NB4 (cell line): ENCODE measurements around the gene ARGFX.
"Not testable (repeated sequence)": the region's sequence is repeated elsewhere in the genome, so short reads cannot be mapped to it uniquely, and the experiment has no call there.

Experiments used
- DNase-seq: peaks from one replicate; pipeline ENCODE4 v3.0.0; 2010; ENCODE audit warnings: low read depth
- H3K4me3 ChIP-seq: one replicate; pipeline ENCODE4 v1.5.1; 2011; ENCODE audit warnings: mild to moderate bottlenecking, low read depth, low read length, moderate library complexity
- MYC ChIP-seq: IDR thresholded peaks from 2 replicates; pipeline ENCODE4 v1.6.1; 2011; ENCODE audit warnings: low read depth, low read length
- POLR2A ChIP-seq: IDR thresholded peaks from 2 replicates; pipeline ENCODE4 v1.6.1; 2011; ENCODE audit warnings: mild to moderate bottlenecking; ENCODE audit not compliant: insufficient read length; ENCODE audit errors: extremely low read depth
- TF ChIP-seq, protein P1 (sequence below): IDR thresholded peaks from 2 replicates; pipeline ENCODE4 v1.6.1; 2011; ENCODE audit warnings: low read depth, low read length
- TF ChIP-seq, protein P2 (sequence below): IDR thresholded peaks from one replicate; pipeline ENCODE4 v1.5.1; 2012; ENCODE audit warnings: low read depth, low read length

The ARGFX gene

DNA sequence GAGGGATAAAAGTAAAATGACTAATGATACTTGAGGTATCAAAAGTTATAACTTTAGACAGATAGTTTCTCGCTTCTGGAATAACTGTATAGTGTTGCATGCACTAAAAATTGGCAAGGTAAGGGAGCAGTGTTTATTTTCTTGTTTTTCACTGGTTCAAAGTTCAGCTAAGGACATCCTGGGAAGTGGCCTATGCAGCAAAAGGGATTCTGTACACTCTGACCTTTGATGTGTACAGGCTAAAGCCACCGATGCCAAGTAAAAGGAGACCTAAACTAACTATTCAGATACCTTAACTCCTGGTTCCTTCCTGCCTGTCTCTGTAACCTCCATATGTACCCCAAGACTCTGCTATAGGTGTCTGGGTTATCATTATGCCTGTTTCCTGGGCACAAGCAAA is 27.1 kb downstream of the ARGFX start:
- TF ChIP-seq, protein P1, sequence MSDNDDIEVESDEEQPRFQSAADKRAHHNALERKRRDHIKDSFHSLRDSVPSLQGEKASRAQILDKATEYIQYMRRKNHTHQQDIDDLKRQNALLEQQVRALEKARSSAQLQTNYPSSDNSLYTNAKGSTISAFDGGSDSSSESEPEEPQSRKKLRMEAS: no peak
- TF ChIP-seq POLR2A: no peak
- no peak for TF ChIP-seq MYC
- TF ChIP-seq, protein P2, sequence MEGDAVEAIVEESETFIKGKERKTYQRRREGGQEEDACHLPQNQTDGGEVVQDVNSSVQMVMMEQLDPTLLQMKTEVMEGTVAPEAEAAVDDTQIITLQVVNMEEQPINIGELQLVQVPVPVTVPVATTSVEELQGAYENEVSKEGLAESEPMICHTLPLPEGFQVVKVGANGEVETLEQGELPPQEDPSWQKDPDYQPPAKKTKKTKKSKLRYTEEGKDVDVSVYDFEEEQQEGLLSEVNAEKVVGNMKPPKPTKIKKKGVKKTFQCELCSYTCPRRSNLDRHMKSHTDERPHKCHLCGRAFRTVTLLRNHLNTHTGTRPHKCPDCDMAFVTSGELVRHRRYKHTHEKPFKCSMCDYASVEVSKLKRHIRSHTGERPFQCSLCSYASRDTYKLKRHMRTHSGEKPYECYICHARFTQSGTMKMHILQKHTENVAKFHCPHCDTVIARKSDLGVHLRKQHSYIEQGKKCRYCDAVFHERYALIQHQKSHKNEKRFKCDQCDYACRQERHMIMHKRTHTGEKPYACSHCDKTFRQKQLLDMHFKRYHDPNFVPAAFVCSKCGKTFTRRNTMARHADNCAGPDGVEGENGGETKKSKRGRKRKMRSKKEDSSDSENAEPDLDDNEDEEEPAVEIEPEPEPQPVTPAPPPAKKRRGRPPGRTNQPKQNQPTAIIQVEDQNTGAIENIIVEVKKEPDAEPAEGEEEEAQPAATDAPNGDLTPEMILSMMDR: no peak
- no peak for DNase-seq
- H3K4me3 ChIP-seq: no peak overlapping the region

DNA sequence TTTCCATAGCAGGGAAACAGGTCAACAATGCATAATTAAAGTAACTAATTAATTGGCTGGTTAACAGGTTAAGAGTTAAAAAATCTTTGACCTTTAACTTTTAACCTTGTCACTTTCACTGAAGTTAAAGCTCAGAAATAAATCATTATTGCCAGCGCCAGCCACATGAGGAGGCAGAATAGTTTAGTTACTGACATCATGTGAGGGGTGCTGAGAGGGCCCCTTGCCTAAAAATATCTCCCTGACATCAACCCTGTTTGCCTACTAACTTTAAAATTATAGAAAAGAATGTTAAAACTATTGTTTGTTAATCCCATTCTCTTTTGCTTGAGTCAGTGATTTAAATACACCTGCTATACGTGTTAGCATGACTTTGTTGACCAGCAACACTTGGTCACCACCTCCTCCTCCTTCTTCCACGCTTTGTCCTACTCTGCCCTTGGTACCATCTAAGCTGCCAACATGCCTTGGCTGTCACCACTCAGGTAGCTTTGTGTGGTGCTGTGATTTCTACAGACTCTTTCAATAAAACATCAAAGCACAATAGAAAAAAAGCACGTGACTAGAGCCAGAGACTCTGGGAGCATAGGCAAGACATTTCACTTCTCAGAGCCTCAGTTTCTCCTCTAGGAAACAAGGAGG is 28.1 kb downstream of the ARGFX start:
- no peak overlapping the region for H3K4me3 ChIP-seq
- DNase-seq: no peak
- TF ChIP-seq, protein P2: no peak
- TF ChIP-seq, protein P1: no peak
- TF ChIP-seq POLR2A (no peak), MYC (no peak)

DNA sequence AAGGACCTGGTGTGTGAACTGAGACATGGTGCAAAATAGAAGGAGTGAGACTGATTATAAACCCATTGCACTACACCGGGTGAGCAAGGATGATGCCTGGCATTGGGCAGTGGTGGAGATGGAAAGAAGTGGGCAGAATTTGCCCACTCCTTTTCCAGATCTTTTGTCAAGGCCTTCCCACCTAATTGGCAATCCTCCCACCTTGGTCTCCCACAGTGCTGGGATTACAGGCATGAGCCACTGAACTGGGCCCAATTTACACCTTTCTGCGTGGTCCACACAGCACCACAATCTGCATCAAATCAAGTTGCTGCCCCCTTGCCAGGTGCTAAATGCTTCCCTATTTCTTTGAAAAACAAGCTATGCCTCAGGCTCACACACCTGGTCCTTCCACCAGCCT is 30.8 kb downstream of the ARGFX start:
- DNase-seq: no peak
- TF ChIP-seq, protein P1: no peak
- TF ChIP-seq MYC (no peak), POLR2A (no peak)
- TF ChIP-seq, protein P2: no peak

DNA sequence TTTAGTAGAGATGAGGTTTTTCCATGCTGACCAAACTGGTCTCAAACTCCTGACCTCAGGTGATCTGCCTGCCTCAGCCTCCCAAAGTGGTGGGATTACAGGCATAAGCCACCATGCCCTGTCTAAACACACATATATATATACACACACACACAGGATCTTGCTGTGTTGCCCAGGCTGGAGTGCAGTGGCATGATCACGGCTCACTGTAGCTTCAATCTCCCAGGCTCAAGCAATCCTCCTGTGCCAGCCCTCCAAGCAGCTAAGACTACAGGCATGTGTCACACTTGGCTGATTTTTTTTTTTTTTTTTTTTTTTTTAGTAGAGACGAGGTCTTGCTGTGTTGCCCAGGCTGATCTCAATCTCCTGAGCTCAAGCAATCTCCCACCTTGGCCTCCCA is 32.2 kb downstream of the ARGFX start:
- not testable (repeated sequence) for H3K4me3 ChIP-seq, DNase-seq

More for the DNA sequence above, 30.8 kb downstream of the ARGFX start:
- no peak overlapping the region for H3K4me3 ChIP-seq

DNA sequence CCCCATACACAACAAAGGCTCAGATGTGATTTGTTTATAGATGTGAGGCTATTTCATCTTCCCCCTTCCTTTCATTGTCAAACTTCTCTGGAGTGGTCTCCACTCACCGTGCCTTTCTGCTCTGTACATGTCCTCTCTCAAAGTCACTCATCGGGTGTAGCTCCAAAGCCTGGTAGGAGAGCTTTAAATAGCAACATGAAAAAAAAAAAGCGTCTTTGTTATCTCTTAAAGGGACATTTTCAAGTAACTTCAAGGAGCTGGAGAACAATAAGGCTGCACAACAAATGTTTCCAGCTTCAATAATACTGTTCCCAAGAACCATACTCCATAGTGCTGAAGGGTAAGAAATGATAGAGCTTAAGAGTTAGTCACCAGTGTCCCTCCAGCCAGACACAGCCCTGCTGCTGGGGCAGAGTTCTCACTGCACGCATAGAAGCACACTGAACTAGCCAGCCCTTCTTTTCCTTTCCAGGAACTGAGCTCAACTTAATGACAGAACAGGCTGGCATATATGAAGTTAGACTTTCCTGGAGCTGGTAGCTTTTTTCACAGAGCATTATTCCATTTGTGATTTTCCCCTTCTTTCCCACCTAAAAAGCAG is 33.6 kb downstream of the ARGFX start:
- no peak overlapping the region for H3K4me3 ChIP-seq
- no peak for TF ChIP-seq MYC
- TF ChIP-seq, protein P1: no peak
- TF ChIP-seq POLR2A: no peak
- TF ChIP-seq, protein P2: no peak
- DNase-seq: no peak

DNA sequence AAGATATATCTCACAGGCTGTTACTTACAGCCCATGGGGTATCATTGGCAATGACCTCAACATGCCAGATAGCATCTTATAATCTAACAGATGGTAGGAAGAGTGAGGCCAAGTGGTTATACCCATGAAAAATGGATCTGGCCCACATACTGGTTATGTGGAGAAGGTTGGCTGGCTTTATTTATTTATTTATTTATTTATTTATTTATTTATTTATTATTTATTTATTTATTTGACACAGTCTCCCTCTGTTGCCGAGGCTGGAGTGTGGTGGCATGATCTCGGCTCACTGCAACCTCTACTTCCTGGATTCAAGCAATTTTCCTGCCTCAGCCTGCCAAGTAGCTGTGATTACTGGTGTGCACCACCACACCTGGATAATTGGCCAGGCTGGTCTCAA is 37.0 kb downstream of the ARGFX start:
- no peak overlapping the region for H3K4me3 ChIP-seq
- DNase-seq: no peak
- TF ChIP-seq MYC (no peak), POLR2A (no peak)
- TF ChIP-seq, protein P1: no peak
- TF ChIP-seq, protein P2: no peak
